Heart left ventricle (tissue), 16 donors: ENCODE results near the gene PRKG1. TPM values are rescaled to one million over a fixed set of nuclear protein-coding genes. Genes with fewer than 3 reads are reported as not detected.

Experiments used
- ATAC-seq, 4 donors: fragments of 200-7000 bp; cut with Tn5 transposase; one replicate each; pipeline ENCODE4 v1.9.1; 2020 to 2022; ENCODE audit warnings: moderate library complexity in 4 of 4, mild to moderate bottlenecking in 3 of 4, moderate number of reproducible peaks in 1 of 4
- DNase-seq, 5 donors: peaks; one replicate each; pipeline ENCODE4 v3.0.0-alpha.2; 2020
- H3K27ac ChIP-seq, 12 donors: fragments of 200-600 bp; sonication (generic) in 4 of 12; one replicate each; pipeline versions ENCODE4 v1.5.0 to v1.8.0; 2016 to 2022; ENCODE audit warnings: mild to moderate bottlenecking in 2 of 12
- H3K27me3 ChIP-seq, 9 donors: fragments of 200-600 bp; sonication (generic) in 2 of 9; one replicate each; pipeline versions ENCODE4 v1.5.1 to v1.8.0; 2016 to 2022; ENCODE audit warnings: mild to moderate bottlenecking in 3 of 9
- H3K36me3 ChIP-seq, 9 donors: fragments of 200-600 bp; sonication (generic) in 2 of 9; one replicate each; pipeline versions ENCODE4 v1.5.0 to v1.8.0; 2018 to 2022; ENCODE audit warnings: mild to moderate bottlenecking in 2 of 9
- H3K4me1 ChIP-seq, 12 donors: fragments of 200-600 bp; sonication (generic) in 4 of 12; one replicate each; pipeline versions ENCODE4 v1.5.0 to v1.8.0; 2016 to 2022; ENCODE audit warnings: mild to moderate bottlenecking in 3 of 12
- H3K4me3 ChIP-seq, 12 donors: fragments of 200-600 bp; sonication (generic) in 4 of 12; one replicate each; pipeline versions ENCODE4 v1.5.0 to v1.8.0; 2017 to 2022; ENCODE audit warnings: mild to moderate bottlenecking in 9 of 12, moderate library complexity in 4 of 12
- H3K9me3 ChIP-seq, 12 donors: fragments of 200-600 bp; sonication (generic) in 4 of 12; one replicate each; pipeline versions ENCODE4 v1.5.0 to v1.8.0; 2016 to 2022; ENCODE audit warnings: mild to moderate bottlenecking in 1 of 12
- POLR2A ChIP-seq, 2 donors: fragments of 450-650 bp; IDR thresholded peaks; one replicate each; pipeline ENCODE4 v1.6.1; 2017; ENCODE audit warnings: antibody characterized with exemption in 2 of 2, mild to moderate bottlenecking in 2 of 2, moderate library complexity in 2 of 2
- WGBS, 4 donors: extraction: QIAGEN DNeasy Blood & Tissue Kit in 2 of 4; methylation state at CpG; one replicate each; pipeline versions ENCODE4 v1.1.5 to v1.1.7; 2013 to 2018; 5-methylcytosine and 5-hydroxymethylcytosine counted together
- intact Hi-C, 10 donors: fragments of 100-400 bp; cut with DNase I; formaldehyde crosslinking; loops; one replicate each; pipeline versions ENCODE4 v1.11.1 to v1.14.2; 2022
- polyA plus RNA-seq, 2 donors: library from polyadenylated mRNA; stranded (reverse); fragments of 200-250 nt; gene quantifications; one replicate each; pipeline ENCODE4 v1.2.3, GENCODE V29; 2013
- total RNA-seq, 9 donors: library from RNA; depleted of rRNA in 2 of 9; stranded (reverse); fragments of >200 nt in 2 of 9; fragmentation: NEBNext Ultra II Directional in 3 of 9; extraction: Animal tissue kit (Norgen Biotek cat#: 25700) in 3 of 9; gene quantifications; one replicate each; pipeline versions ENCODE4 v1.1.0 to v1.2.4, GENCODE V29; 2016 to 2023
- TF ChIP-seq, protein P1 (sequence below), 12 donors: fragments of 200-600 bp; sonication (generic) in 4 of 12; IDR thresholded peaks; one replicate each; pipeline versions ENCODE4 v1.5.0 to v1.8.0; 2018 to 2022; ENCODE audit warnings: antibody characterized with exemption in 12 of 12, mild to moderate bottlenecking in 5 of 12
- donor health status: ischemic (EF 13 %, LVEDD 7.1; RV severe dilation, severe dysfunction).
- donor health status: healthy with polysubstance abuse.
- donor health status: DM: no; HTN: yes; CAD: no.
- donor health status: DM: no; HTN: no; CAD: no.
- donor health status: ischemic (EF 25% LVEDD 6.9; RV normal size, moderate dysfunction).
- donor health status: ischemic (EF 25% LVEDD 5.7; RV mildly dilated, moderate dysfunction).
- donor health status: healthy.
- donor health status: DM: yes; HTN: yes; CAD: no.
- donor health status: ischemic (EF 35%, LVEDD 5.7; RV mildly dilated, moderate dysfunction).
- donor health status: nonischemic (EF 11% LVEDD 7.7; RV severe dilation, severe dysfunction).
- donor health status: DM: yes; HTN: yes; CAD: no.
- donor health status: PGD.
- donor health status: ischemic (EF 29% LVEDD 5.4; RV normal size, mild dysfunction).
- donor health status: nonischemic (EF 23%, LVEDD 6.1; RV moderate dilation, normal function).

The PRKG1 gene
- total and polyA plus RNA-seq, 11 donors = 5.5 to 37.3 (median 29.3) TPM

DNA sequence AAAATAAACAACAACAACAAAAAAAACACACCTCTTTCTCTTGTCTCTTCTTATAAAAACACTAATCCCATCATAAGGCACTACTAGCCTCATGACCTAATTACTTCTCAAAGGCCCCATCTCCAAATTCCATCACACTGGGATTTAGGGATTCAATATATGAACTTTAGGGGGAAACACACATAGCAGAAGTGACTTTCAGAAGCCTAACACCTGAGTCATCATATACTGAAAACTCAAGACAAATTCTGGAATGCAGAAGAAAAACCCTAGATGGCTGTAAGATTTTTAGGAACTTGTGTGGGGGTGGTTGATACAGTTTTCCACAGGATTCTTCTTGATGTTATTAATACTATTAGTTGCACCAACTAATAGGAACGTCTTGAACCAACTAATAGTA, 658.8 kb downstream of the PRKG1 start:
- ATAC-seq = no peak

DNA sequence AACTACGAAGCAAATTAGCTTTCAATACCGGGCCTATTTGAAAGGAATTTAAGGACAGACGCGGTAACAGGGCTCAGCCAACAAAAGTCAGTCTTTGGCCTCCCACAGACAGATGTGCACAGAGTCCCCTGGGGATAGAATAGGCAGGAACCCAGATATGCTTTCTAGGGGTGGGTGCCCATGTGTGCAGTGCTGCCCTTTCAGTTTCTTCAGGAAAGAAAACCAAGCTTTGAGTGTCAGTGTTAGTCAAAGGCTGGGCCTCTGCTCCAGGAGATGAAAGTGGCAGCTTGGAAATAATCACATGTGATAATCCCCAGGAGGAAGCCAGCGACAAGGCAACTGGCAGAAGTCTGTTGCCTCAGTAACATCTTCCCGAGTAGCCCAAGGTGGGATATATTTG, 668.9 kb downstream of the PRKG1 start:
- H3K27ac ChIP-seq = no peak overlapping the region
- 45 to 64% (median 48%) methylated on average over 6 of the region's 6 CpGs for WGBS, 4 donors
- no peak for ATAC-seq

More for the DNA sequence above, 658.8 kb downstream of the PRKG1 start:
- Histone ChIP-seq H3K27me3 (no peaks in the 10 kb centered on the region), H3K4me3 (no peak overlapping the region), H3K9me3 (no peaks in the 10 kb centered on the region), H3K36me3 (no peaks in the 10 kb centered on the region), H3K27ac (no peak overlapping the region), H3K4me1 (peaks cover 0 to 8% (median 0%) of the 10 kb centered on the region in 12 donors)
- TF ChIP-seq, protein P1, sequence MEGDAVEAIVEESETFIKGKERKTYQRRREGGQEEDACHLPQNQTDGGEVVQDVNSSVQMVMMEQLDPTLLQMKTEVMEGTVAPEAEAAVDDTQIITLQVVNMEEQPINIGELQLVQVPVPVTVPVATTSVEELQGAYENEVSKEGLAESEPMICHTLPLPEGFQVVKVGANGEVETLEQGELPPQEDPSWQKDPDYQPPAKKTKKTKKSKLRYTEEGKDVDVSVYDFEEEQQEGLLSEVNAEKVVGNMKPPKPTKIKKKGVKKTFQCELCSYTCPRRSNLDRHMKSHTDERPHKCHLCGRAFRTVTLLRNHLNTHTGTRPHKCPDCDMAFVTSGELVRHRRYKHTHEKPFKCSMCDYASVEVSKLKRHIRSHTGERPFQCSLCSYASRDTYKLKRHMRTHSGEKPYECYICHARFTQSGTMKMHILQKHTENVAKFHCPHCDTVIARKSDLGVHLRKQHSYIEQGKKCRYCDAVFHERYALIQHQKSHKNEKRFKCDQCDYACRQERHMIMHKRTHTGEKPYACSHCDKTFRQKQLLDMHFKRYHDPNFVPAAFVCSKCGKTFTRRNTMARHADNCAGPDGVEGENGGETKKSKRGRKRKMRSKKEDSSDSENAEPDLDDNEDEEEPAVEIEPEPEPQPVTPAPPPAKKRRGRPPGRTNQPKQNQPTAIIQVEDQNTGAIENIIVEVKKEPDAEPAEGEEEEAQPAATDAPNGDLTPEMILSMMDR (IDR thresholded peaks at IDR 0.05) = no peak
- TF ChIP-seq POLR2A (IDR thresholded peaks at IDR 0.05) = no peak
- no peak for DNase-seq
- 63 to 77% (median 69%) methylated on average over 1 of the region's 1 CpG for WGBS, 4 donors
- intact Hi-C loops = no loop called here

DNA sequence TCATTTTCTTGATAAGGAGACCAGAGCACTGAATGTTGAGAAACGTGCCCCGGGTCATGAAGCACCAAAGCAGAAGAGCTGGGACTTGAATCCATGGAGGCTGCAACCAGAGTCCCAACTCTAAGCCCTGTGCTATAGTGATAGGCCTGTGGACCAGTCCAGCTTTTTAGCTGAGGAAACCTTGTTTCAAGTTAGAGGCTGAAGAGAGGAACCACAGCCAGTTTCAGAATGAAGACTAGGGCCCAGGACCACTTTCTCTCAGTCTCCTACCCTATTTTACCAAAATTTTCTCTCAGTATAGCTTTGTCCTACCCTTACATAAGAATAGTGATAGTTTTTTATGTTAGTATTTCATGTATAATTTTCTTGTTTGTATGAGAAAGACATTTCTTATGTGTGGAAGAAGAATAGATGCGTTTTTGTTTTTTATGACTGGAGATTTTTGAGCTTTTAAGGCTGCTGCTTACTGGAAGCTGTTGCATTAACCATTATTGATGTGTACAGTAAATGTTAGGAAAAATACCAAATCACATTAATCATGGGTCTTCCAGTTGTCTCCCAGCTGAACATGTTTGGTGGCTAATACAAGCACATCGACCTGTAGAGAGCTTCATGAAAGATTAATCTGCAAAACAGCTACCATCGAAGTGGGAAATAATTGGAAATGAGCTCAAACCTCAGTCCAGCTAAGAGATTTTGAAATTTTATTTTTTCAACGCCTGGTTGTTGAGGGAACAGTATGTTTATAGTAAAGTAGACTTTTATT, 670.1 kb downstream of the PRKG1 start:
- H3K9me3 ChIP-seq = no peaks in the 10 kb centered on the region
- no peak for ATAC-seq
- H3K4me1 ChIP-seq = peaks cover 0 to 11% (median 0%) of the 10 kb centered on the region in 12 donors
- no peak overlapping the region for H3K27ac ChIP-seq
- TF ChIP-seq, protein P1 (IDR thresholded peaks at IDR 0.05) = no peak
- TF ChIP-seq POLR2A (IDR thresholded peaks at IDR 0.05) = no peak
- no peak overlapping the region for H3K4me3 ChIP-seq
- WGBS, 4 donors = 83 to 86% (median 85%) methylated on average over 6 of the region's 6 CpGs
- intact Hi-C loops = no loop called here
- DNase-seq = no peak
- no peaks in the 10 kb centered on the region for H3K36me3 ChIP-seq
- H3K27me3 ChIP-seq = no peaks in the 10 kb centered on the region

More for the DNA sequence above, 668.9 kb downstream of the PRKG1 start:
- H3K4me1 ChIP-seq = peaks cover 0 to 11% (median 0%) of the 10 kb centered on the region in 12 donors
- H3K9me3 ChIP-seq = no peaks in the 10 kb centered on the region
- H3K27me3 ChIP-seq = no peaks in the 10 kb centered on the region
- intact Hi-C loops = no loop called here
- DNase-seq = no peak
- TF ChIP-seq, protein P1 (IDR thresholded peaks at IDR 0.05) = no peak
- TF ChIP-seq POLR2A (IDR thresholded peaks at IDR 0.05) = no peak
- H3K4me3 ChIP-seq = peak overlapping the region in 1 of 12 donors; percentile 17
- H3K36me3 ChIP-seq = no peaks in the 10 kb centered on the region

DNA sequence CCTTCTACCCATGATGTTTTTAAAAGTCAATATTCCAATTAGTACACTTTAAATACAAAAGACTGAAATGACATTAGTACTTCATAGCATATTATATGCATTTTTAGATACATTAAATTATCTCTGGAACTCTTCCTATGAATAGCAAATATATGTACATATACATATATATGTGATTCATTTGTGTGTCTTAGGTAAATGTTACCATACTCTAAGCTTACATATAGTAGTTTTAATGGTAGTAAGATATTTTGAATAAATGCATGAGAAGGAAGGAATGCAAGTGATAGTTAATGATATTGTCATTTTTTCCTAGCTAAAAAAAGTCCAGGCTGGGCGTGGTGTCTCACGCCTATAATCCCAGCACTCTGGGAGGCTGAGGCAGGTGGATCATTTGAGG, 671.1 kb downstream of the PRKG1 start:
- no peak for TF ChIP-seq POLR2A (IDR thresholded peaks at IDR 0.05)
- no peak for DNase-seq
- H3K27me3 ChIP-seq = no peaks in the 10 kb centered on the region
- no peaks in the 10 kb centered on the region for H3K9me3 ChIP-seq
- intact Hi-C loops = no loop called here
- 88 to 94% (median 92%) methylated on average over 2 of the region's 2 CpGs for WGBS, 4 donors
- no peak overlapping the region for H3K27ac ChIP-seq
- H3K4me1 ChIP-seq = peaks cover 0 to 11% (median 0%) of the 10 kb centered on the region in 12 donors
- no peak for ATAC-seq
- no peaks in the 10 kb centered on the region for H3K36me3 ChIP-seq
- H3K4me3 ChIP-seq = no peak overlapping the region
